ENCODE data around the gene FAM83F.

The FAM83F gene

GRCh38 chr22:40065981-40066380 lies 71.2 kb downstream of the FAM83F start:
- no peak for DNase-seq (ENCODE audit: low read depth)

GRCh38 chr22:40067639-40068038 lies 72.9 kb downstream of the FAM83F start:
- no peak for DNase-seq (ENCODE audit: low read depth)

GRCh38 chr22:40070701-40071100 lies 75.9 kb downstream of the FAM83F start:
- no peak for DNase-seq (ENCODE audit: low read depth)

- DNase-seq (ENCODE audit: low read depth), result no peak
Observed at GRCh38 chr22:40071720-40072119, 77.0 kb downstream of the FAM83F start.

- peak; percentile 56 for DNase-seq (ENCODE audit: low read depth)
Observed at GRCh38 chr22:40076702-40077645, 82.2 kb downstream of the FAM83F start.

- no peak for DNase-seq (ENCODE audit: low read depth)
Observed at GRCh38 chr22:40077646-40078016, 82.9 kb downstream of the FAM83F start.

GRCh38 chr22:40081662-40082061 lies 86.9 kb downstream of the FAM83F start:
- DNase-seq (ENCODE audit: low read depth), result no peak

GRCh38 chr22:40082184-40082583 lies 87.4 kb downstream of the FAM83F start:
- DNase-seq (ENCODE audit: low read depth), result no peak

- no peak for DNase-seq (ENCODE audit: low read depth)
Observed at GRCh38 chr22:40083794-40084193, 89.0 kb downstream of the FAM83F start.

GRCh38 chr22:40084246-40084645 lies 89.5 kb downstream of the FAM83F start:
- DNase-seq (ENCODE audit: low read depth), result no peak

GRCh38 chr22:40088818-40089217 lies 94.1 kb downstream of the FAM83F start:
- DNase-seq (ENCODE audit: low read depth), result no peak

Data from amniotic epithelial cell (primary cell).